Heart left ventricle (tissue), 16 donors: ENCODE results near the gene PPME1. TPM values are rescaled to one million over a fixed set of nuclear protein-coding genes. Genes with fewer than 3 reads are reported as not detected.

Experiments used
- ATAC-seq, 4 donors: fragments of 200-7000 bp; cut with Tn5 transposase; one replicate each; pipeline ENCODE4 v1.9.1; 2020 to 2022; ENCODE audit warnings: moderate library complexity in 4 of 4, mild to moderate bottlenecking in 3 of 4, moderate number of reproducible peaks in 1 of 4
- DNase-seq, 5 donors: peaks; one replicate each; pipeline ENCODE4 v3.0.0-alpha.2; 2020
- H3K27ac ChIP-seq, 12 donors: fragments of 200-600 bp; sonication (generic) in 4 of 12; one replicate each; pipeline versions ENCODE4 v1.5.0 to v1.8.0; 2016 to 2022; ENCODE audit warnings: mild to moderate bottlenecking in 2 of 12
- H3K27me3 ChIP-seq, 9 donors: fragments of 200-600 bp; sonication (generic) in 2 of 9; one replicate each; pipeline versions ENCODE4 v1.5.1 to v1.8.0; 2016 to 2022; ENCODE audit warnings: mild to moderate bottlenecking in 3 of 9
- H3K36me3 ChIP-seq, 9 donors: fragments of 200-600 bp; sonication (generic) in 2 of 9; one replicate each; pipeline versions ENCODE4 v1.5.0 to v1.8.0; 2018 to 2022; ENCODE audit warnings: mild to moderate bottlenecking in 2 of 9
- H3K4me1 ChIP-seq, 12 donors: fragments of 200-600 bp; sonication (generic) in 4 of 12; one replicate each; pipeline versions ENCODE4 v1.5.0 to v1.8.0; 2016 to 2022; ENCODE audit warnings: mild to moderate bottlenecking in 3 of 12
- H3K4me3 ChIP-seq, 12 donors: fragments of 200-600 bp; sonication (generic) in 4 of 12; one replicate each; pipeline versions ENCODE4 v1.5.0 to v1.8.0; 2017 to 2022; ENCODE audit warnings: mild to moderate bottlenecking in 9 of 12, moderate library complexity in 4 of 12
- H3K9me3 ChIP-seq, 12 donors: fragments of 200-600 bp; sonication (generic) in 4 of 12; one replicate each; pipeline versions ENCODE4 v1.5.0 to v1.8.0; 2016 to 2022; ENCODE audit warnings: mild to moderate bottlenecking in 1 of 12
- CTCF ChIP-seq, 12 donors: fragments of 200-600 bp; sonication (generic) in 4 of 12; IDR thresholded peaks; one replicate each; pipeline versions ENCODE4 v1.5.0 to v1.8.0; 2018 to 2022; ENCODE audit warnings: antibody characterized with exemption in 12 of 12, mild to moderate bottlenecking in 5 of 12
- POLR2A ChIP-seq, 2 donors: fragments of 450-650 bp; IDR thresholded peaks; one replicate each; pipeline ENCODE4 v1.6.1; 2017; ENCODE audit warnings: antibody characterized with exemption in 2 of 2, mild to moderate bottlenecking in 2 of 2, moderate library complexity in 2 of 2
- WGBS, 4 donors: extraction: QIAGEN DNeasy Blood & Tissue Kit in 2 of 4; methylation state at CpG; one replicate each; pipeline versions ENCODE4 v1.1.5 to v1.1.7; 2013 to 2018; 5-methylcytosine and 5-hydroxymethylcytosine counted together
- intact Hi-C, 10 donors: fragments of 100-400 bp; cut with DNase I; formaldehyde crosslinking; loops; one replicate each; pipeline versions ENCODE4 v1.11.1 to v1.14.2; 2022
- polyA plus RNA-seq, 2 donors: library from polyadenylated mRNA; stranded (reverse); fragments of 200-250 nt; gene quantifications; one replicate each; pipeline ENCODE4 v1.2.3, GENCODE V29; 2013
- total RNA-seq, 9 donors: library from RNA; depleted of rRNA in 2 of 9; stranded (reverse); fragments of >200 nt in 2 of 9; fragmentation: NEBNext Ultra II Directional in 3 of 9; extraction: Animal tissue kit (Norgen Biotek cat#: 25700) in 3 of 9; gene quantifications; one replicate each; pipeline versions ENCODE4 v1.1.0 to v1.2.4, GENCODE V29; 2016 to 2023
- donor health status: ischemic (EF 13 %, LVEDD 7.1; RV severe dilation, severe dysfunction).
- donor health status: healthy with polysubstance abuse.
- donor health status: DM: no; HTN: yes; CAD: no.
- donor health status: DM: no; HTN: no; CAD: no.
- donor health status: ischemic (EF 25% LVEDD 6.9; RV normal size, moderate dysfunction).
- donor health status: ischemic (EF 25% LVEDD 5.7; RV mildly dilated, moderate dysfunction).
- donor health status: healthy.
- donor health status: DM: yes; HTN: yes; CAD: no.
- donor health status: ischemic (EF 35%, LVEDD 5.7; RV mildly dilated, moderate dysfunction).
- donor health status: nonischemic (EF 11% LVEDD 7.7; RV severe dilation, severe dysfunction).
- donor health status: DM: yes; HTN: yes; CAD: no.
- donor health status: PGD.
- donor health status: ischemic (EF 29% LVEDD 5.4; RV normal size, mild dysfunction).
- donor health status: nonischemic (EF 23%, LVEDD 6.1; RV moderate dilation, normal function).

The PPME1 gene
- total and polyA plus RNA-seq, 11 donors, result 21.3 to 40.5 (median 28.5) TPM

- no peak for TF ChIP-seq POLR2A (IDR thresholded peaks at IDR 0.05)
- TF ChIP-seq CTCF (IDR thresholded peaks at IDR 0.05), result no peak
- Histone ChIP-seq H3K4me3 (no peak overlapping the region), H3K36me3 (peaks cover 0 to 77% (median 51%) of the 10 kb centered on the region in 9 donors), H3K27me3 (no peaks in the 10 kb centered on the region), H3K27ac (no peak overlapping the region), H3K4me1 (peaks cover 0 to under 1% (median 0%) of the 10 kb centered on the region in 12 donors), H3K9me3 (no peaks in the 10 kb centered on the region)
- intact Hi-C loops, result no loop called here
- DNase-seq (no peak), ATAC-seq (no peak)
- WGBS, 4 donors, result 87 to 93% (median 91%) methylated on average over 3 of the region's 3 CpGs
Measured at GRCh38 chr11:74132833-74133232, 38.3 kb upstream of the PPME1 start.

- no peak for TF ChIP-seq POLR2A (IDR thresholded peaks at IDR 0.05)
- no peak for TF ChIP-seq CTCF (IDR thresholded peaks at IDR 0.05)
- DNase-seq, result no peak
- intact Hi-C loops, result no loop called here
Measured at GRCh38 chr11:74133436-74133835, 37.7 kb upstream of the PPME1 start.

DNA sequence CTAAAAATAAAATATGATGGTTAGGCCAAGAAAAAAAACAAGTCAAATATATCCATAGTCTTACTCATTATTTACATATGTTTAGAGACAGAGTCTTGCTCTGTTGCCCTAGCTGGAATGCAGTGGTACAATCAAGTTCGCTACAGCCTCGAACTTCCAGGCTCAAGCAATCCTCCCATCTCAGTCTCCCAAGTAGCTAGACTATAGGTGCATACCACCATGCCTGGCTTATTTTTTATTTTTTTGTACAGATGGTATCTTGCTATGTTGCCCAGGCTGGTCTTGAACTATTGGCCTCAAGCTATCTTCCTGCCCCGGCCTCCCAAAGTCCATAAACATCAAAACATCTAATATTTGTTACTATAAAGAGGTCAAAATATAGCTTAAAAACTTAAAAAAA, 36.4 kb upstream of the PPME1 start:
- Histone ChIP-seq H3K9me3 (no peaks in the 10 kb centered on the region), H3K27ac (no peak overlapping the region), H3K36me3 (peaks cover 0 to 75% (median 53%) of the 10 kb centered on the region in 9 donors), H3K4me3 (no peak overlapping the region), H3K4me1 (peaks cover 0 to 18% (median 13%) of the 10 kb centered on the region in 12 donors), H3K27me3 (no peaks in the 10 kb centered on the region)
- no peak for TF ChIP-seq CTCF (IDR thresholded peaks at IDR 0.05)
- no peak for TF ChIP-seq POLR2A (IDR thresholded peaks at IDR 0.05)
- 95 to 99% (median 97%) methylated on average over 3 of the region's 3 CpGs for WGBS, 4 donors
- DNase-seq (no peak), ATAC-seq (no peak)
- intact Hi-C loops, result no loop called here

More at GRCh38 chr11:74133436-74133835, 37.7 kb upstream of the PPME1 start:
- H3K4me3 ChIP-seq, result no peak overlapping the region
- no peak for ATAC-seq
- no peaks in the 10 kb centered on the region for H3K9me3 ChIP-seq
- peaks cover 0 to 6% (median 5%) of the 10 kb centered on the region in 12 donors for H3K4me1 ChIP-seq
- no peak overlapping the region for H3K27ac ChIP-seq
- no peaks in the 10 kb centered on the region for H3K27me3 ChIP-seq
- WGBS, 4 donors, result 92 to 96% (median 95%) methylated on average over 3 of the region's 3 CpGs
- peaks cover 0 to 75% (median 53%) of the 10 kb centered on the region in 9 donors for H3K36me3 ChIP-seq

DNA sequence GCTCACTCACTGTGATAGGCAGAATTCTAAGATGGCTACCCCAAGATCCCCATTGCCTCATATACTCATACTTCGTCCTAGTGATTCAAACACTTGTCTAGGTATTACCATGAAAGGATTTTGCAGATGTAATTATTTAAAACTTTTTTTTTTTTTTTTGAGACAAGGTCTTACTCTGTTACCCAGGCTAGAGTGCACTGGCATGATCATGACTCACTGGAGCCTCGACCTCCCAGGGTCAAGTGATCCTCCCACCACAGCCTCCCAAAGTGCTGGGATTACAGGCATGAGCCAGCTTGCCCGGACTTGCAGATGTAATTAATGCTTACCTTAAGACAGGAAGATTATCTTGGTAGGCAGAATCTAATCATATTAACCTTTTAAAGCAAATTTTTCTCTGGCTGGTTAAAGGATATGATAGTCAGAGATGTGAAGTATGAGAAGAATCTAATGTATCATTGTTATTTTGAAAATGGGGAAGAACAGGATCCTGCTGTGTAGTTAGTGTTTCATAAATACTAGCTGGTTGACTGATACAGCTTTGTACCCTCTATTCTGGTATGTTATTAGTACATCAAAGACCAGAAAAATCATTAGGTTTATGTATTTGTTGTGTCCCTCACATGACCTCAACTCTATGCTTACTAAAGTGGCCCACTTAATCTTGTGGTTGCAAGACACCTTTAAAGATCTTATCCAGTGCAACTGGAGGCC, 35.8 kb upstream of the PPME1 start:
- Histone ChIP-seq H3K9me3 (no peaks in the 10 kb centered on the region), H3K36me3 (peaks cover 0 to 73% (median 51%) of the 10 kb centered on the region in 9 donors), H3K27ac (no peak overlapping the region), H3K27me3 (no peaks in the 10 kb centered on the region), H3K4me1 (peaks cover 0 to 18% (median 14%) of the 10 kb centered on the region in 12 donors), H3K4me3 (no peak overlapping the region)
- no peak for ATAC-seq
- no peak for DNase-seq
- intact Hi-C loops, result no loop called here
- 92 to 98% (median 95%) methylated on average over 3 of the region's 3 CpGs for WGBS, 4 donors
- TF ChIP-seq CTCF (IDR thresholded peaks at IDR 0.05), result no peak
- no peak for TF ChIP-seq POLR2A (IDR thresholded peaks at IDR 0.05)
